HepG2 (cell line): Measurements from ENCODE around the gene SNRPD1. TPM values are rescaled to one million over a fixed set of nuclear protein-coding genes. Genes with fewer than 3 reads are reported as not detected.

ENCODE experiments used
- ARID5B ChIP-seq: IDR thresholded peaks from 2 replicates; pipeline ENCODE4 v1.4.0; 2020; ENCODE audit warnings: mild to moderate bottlenecking, missing genetic modification reagents
- CBX1 ChIP-seq: IDR thresholded peaks from one replicate; pipeline ENCODE4 v1.6.1; 2016; ENCODE audit warnings: antibody characterized with exemption, low read depth
- CBX2 ChIP-seq, 2 experiments: fragments of 200-600 bp in 1 of 2; sonication (generic); formaldehyde crosslinking in 1 of 2; IDR thresholded peaks; 2 replicates each; pipeline versions ENCODE4 v1.7.0 to v1.8.1; 2018 to 2022; ENCODE audit warnings: low read depth in 2 of 2, low read length in 1 of 2, mild to moderate bottlenecking in 1 of 2, missing genetic modification reagents in 1 of 2
- HOXA9 ChIP-seq: sonication (generic); formaldehyde crosslinking; IDR thresholded peaks from 2 replicates; pipeline ENCODE4 v1.8.1; 2022; ENCODE audit warnings: missing genetic modification reagents, mild to moderate bottlenecking, moderate library complexity, borderline replicate concordance
- KAT7 ChIP-seq: IDR thresholded peaks from 2 replicates; pipeline ENCODE4 v1.6.1; 2018; ENCODE audit warnings: borderline replicate concordance, missing compliant biosample characterization
- NAIF1 ChIP-seq: sonication (generic); formaldehyde crosslinking; IDR thresholded peaks from 2 replicates; pipeline ENCODE4 v1.5.0; 2020; ENCODE audit warnings: mild to moderate bottlenecking, missing genetic modification reagents, borderline replicate concordance
- PAF1 ChIP-seq: IDR thresholded peaks from 2 replicates; pipeline ENCODE4 v1.6.1; 2016; ENCODE audit warnings: missing genetic modification reagents, missing compliant biosample characterization
- PITX1 ChIP-seq: sonication (generic); formaldehyde crosslinking; IDR thresholded peaks from 2 replicates; pipeline ENCODE4 v1.5.1; 2020; ENCODE audit warnings: mild to moderate bottlenecking, missing genetic modification reagents
- POLR2AphosphoS2 ChIP-seq: IDR thresholded peaks from 2 replicates; pipeline ENCODE4 v1.6.1; 2011; ENCODE audit warnings: low read depth, low read length, improper control_type of control experiment
- RARG ChIP-seq: sonication (generic); formaldehyde crosslinking; IDR thresholded peaks from 2 replicates; pipeline ENCODE4 v1.4.0; 2020; ENCODE audit warnings: low read depth, mild to moderate bottlenecking, missing genetic modification reagents
- RFX1 ChIP-seq: fragments of 450-650 bp; IDR thresholded peaks from 2 replicates; pipeline ENCODE4 v1.6.1; 2017
- RNF2 ChIP-seq: fragments of 450-650 bp; conservative IDR thresholded peaks from 2 replicates; pipeline ENCODE4 v1.6.1; 2016; ENCODE audit warnings: low read depth
- SRSF9 ChIP-seq: fragments of 200-400 bp; formaldehyde crosslinking; IDR thresholded peaks from 2 replicates; pipeline ENCODE4 v1.6.1; 2018; ENCODE audit warnings: borderline replicate concordance, mild to moderate bottlenecking, low read depth, low read length; ENCODE audit not compliant: insufficient read depth, poor library complexity, severe bottlenecking
- ZBTB37 ChIP-seq: sonication (generic); formaldehyde crosslinking; IDR thresholded peaks from 2 replicates; pipeline ENCODE4 v1.4.0; 2020; ENCODE audit warnings: mild to moderate bottlenecking, missing genetic modification reagents
- ZBTB38 ChIP-seq: sonication (generic); formaldehyde crosslinking; IDR thresholded peaks from 2 replicates; pipeline ENCODE4 v1.5.1; 2020; ENCODE audit warnings: mild to moderate bottlenecking, missing genetic modification reagents
- ZNF44 ChIP-seq: sonication (generic); formaldehyde crosslinking; IDR thresholded peaks from 2 replicates; pipeline ENCODE4 v1.5.1; 2020; ENCODE audit warnings: mild to moderate bottlenecking, missing genetic modification reagents
- ZNF451 ChIP-seq: sonication (generic); formaldehyde crosslinking; IDR thresholded peaks from 2 replicates; pipeline ENCODE4 v1.5.0; 2020; ENCODE audit warnings: mild to moderate bottlenecking, missing genetic modification reagents
- ZNF704 ChIP-seq: sonication (generic); formaldehyde crosslinking; IDR thresholded peaks from 2 replicates; pipeline ENCODE4 v1.8.1; 2023; ENCODE audit warnings: mild to moderate bottlenecking, inconsistent platforms, moderate library complexity, missing genetic modification reagents, borderline replicate concordance
- polyA plus RNA-seq, 8 experiments: library from polyadenylated mRNA; depleted of rRNA in 3 of 8; stranded (reverse) in 7 of 8; unstranded in 1 of 8; fragments of >200 nt; fragmentation: Illumina TruSeq in 4 of 8; extraction: Trizol in 4 of 8; gene quantifications; 2 replicates each; pipeline versions ENCODE4 v1.2.1 to v1.2.3, GENCODE V29; 2011 to 2016; ENCODE audit warnings: low read depth in 4 of 8, missing spikeins in 1 of 8, mixed read lengths in 1 of 8; ENCODE audit not compliant: insufficient read depth in 1 of 8
- total RNA-seq, 5 experiments: library from RNA; depleted of rRNA; stranded (reverse); fragments of >200 nt; fragmentation: Illumina TruSeq; extraction: Trizol; gene quantifications; 2 replicates each; pipeline ENCODE4 v1.2.3, GENCODE V29; 2016; ENCODE audit warnings: low read depth in 1 of 5

Gene SNRPD1
- total and polyA plus RNA-seq, 2 of the 13 experiments (the other 11 are each of a cell fraction or from before 2014, with no cell fraction given), result 22.7 to 275 TPM

GRCh38 chr18:21600526-21601410 is 11.3 kb upstream of the SNRPD1 start, which contains the start of gene ESCO1 (continued):
- TF ChIP-seq CBX2 (IDR thresholded peaks at IDR 0.05; ENCODE audit: low read depth, low read length), result no peak
- peak; percentile 88 for TF ChIP-seq CBX2 (CRISPR knock-in tag; IDR thresholded peaks at IDR 0.05; ENCODE audit: low read depth)
- TF ChIP-seq ARID5B (CRISPR knock-in tag), result peak; percentile 84; the same call in 1 of the 2 replicates
- peak; percentile 59 for TF ChIP-seq CBX1
- no peak for TF ChIP-seq POLR2AphosphoS2
- TF ChIP-seq ZNF451 (CRISPR knock-in tag), result peak; percentile 94
- no peak for TF ChIP-seq RARG (CRISPR knock-in tag)
- peak; percentile 94 for TF ChIP-seq ZBTB38 (CRISPR knock-in tag)
- TF ChIP-seq PAF1 (CRISPR knock-in tag), result no peak
- TF ChIP-seq ZNF44 (CRISPR knock-in tag), result no peak
- TF ChIP-seq HOXA9, result 0 out of 2 replicates have a peak, but pooled peaks have one; percentile 26
- peak; percentile 94 for TF ChIP-seq NAIF1 (CRISPR knock-in tag)
- TF ChIP-seq ZBTB37 (CRISPR knock-in tag), result peak; percentile 73; the same call in 1 of the 2 replicates
- TF ChIP-seq RNF2, result peak; percentile 80
- no peak; the same call in 1 of the 2 replicates for TF ChIP-seq KAT7 (CRISPR knock-in tag)
- no peak for TF ChIP-seq RFX1
- TF ChIP-seq SRSF9, result no peak
- no peak for TF ChIP-seq PITX1 (CRISPR knock-in tag)
- TF ChIP-seq ZNF704 (CRISPR knock-in tag), result peak; percentile 81; the same call in 1 of the 2 replicates
